Kidney capillary endothelial cell (primary cell): ENCODE data around the gene ZPR1.
A peak's percentile ranks its signal among the peaks of the same experiment; 100 is the strongest.
"Not testable (repeated sequence)": the region's sequence is repeated elsewhere in the genome, so short reads cannot be mapped to it uniquely, and the experiment has no call there.

Source experiments
- DNase-seq: peaks from one replicate; pipeline ENCODE4 v3.0.0-alpha.2; 2018; ENCODE audit warnings: low spot score

The ZPR1 gene

GRCh38 chr11:116792144-116792868 lies 4.5 kb upstream of the ZPR1 start:
- no peak for DNase-seq

- DNase-seq: no peak
These were observed 4.0 kb upstream of the ZPR1 start, which contains the start of gene APOA5 for GRCh38 chr11:116791813-116792143. TSS of gene APOA5 (minus strand) at chr11:116791879. CDS start at chr11:116791860, 19 bp downstream.

GRCh38 chr11:116791002-116791812 lies 3.4 kb upstream of the ZPR1 start:
- peak; percentile 74 for DNase-seq

GRCh38 chr11:116790167-116791001 lies 2.6 kb upstream of the ZPR1 start:
- no peak for DNase-seq

GRCh38 chr11:116788975-116789374 lies 1.2 kb upstream of the ZPR1 start:
- DNase-seq: no peak

- no peak for DNase-seq
These were observed 711 bp upstream of the ZPR1 start for GRCh38 chr11:116788534-116788933.

- DNase-seq: no peak
These were observed 412 bp downstream of the ZPR1 start for GRCh38 chr11:116787436-116787785.

GRCh38 chr11:116786966-116787365 lies 857 bp downstream of the ZPR1 start:
- no peak for DNase-seq

GRCh38 chr11:116786326-116786725 lies 1.5 kb downstream of the ZPR1 start:
- no peak for DNase-seq

- DNase-seq: no peak
These were observed 5.1 kb downstream of the ZPR1 start for GRCh38 chr11:116782728-116783127.

GRCh38 chr11:116778556-116778955 lies 9.3 kb downstream of the ZPR1 start:
- DNase-seq: no peak

- no peak for DNase-seq
These were observed 10.8 kb downstream of the ZPR1 start for GRCh38 chr11:116777056-116777455.

- no peak for DNase-seq
These were observed 11.3 kb downstream of the ZPR1 start for GRCh38 chr11:116776522-116776984.

GRCh38 chr11:116775975-116776374 lies 11.8 kb downstream of the ZPR1 start:
- no peak for DNase-seq

- no peak for DNase-seq
These were observed 13.2 kb downstream of the ZPR1 start for GRCh38 chr11:116774661-116775060.

- DNase-seq: no peak
These were observed 14.4 kb downstream of the ZPR1 start for GRCh38 chr11:116773203-116774097.

GRCh38 chr11:116772443-116773202 lies 15.2 kb downstream of the ZPR1 start, which contains the start of gene BUD13:
TSS of gene BUD13 (minus strand) at chr11:116772987. CDS start at chr11:116772964, 23 bp downstream.
- peak; percentile 82 for DNase-seq

GRCh38 chr11:116771935-116772334 lies 15.9 kb downstream of the ZPR1 start:
- no peak for DNase-seq

- DNase-seq: no peak
These were observed 25.7 kb downstream of the ZPR1 start for GRCh38 chr11:116762132-116762531.

- DNase-seq: not testable (repeated sequence)
These were observed 31.8 kb downstream of the ZPR1 start for GRCh38 chr11:116756044-116756443.
